ENCODE data around the gene GHDC.
"Not testable (repeated sequence)": the region's sequence is repeated elsewhere in the genome, so short reads cannot be mapped to it uniquely, and the experiment has no call there.

The GHDC gene

DNA sequence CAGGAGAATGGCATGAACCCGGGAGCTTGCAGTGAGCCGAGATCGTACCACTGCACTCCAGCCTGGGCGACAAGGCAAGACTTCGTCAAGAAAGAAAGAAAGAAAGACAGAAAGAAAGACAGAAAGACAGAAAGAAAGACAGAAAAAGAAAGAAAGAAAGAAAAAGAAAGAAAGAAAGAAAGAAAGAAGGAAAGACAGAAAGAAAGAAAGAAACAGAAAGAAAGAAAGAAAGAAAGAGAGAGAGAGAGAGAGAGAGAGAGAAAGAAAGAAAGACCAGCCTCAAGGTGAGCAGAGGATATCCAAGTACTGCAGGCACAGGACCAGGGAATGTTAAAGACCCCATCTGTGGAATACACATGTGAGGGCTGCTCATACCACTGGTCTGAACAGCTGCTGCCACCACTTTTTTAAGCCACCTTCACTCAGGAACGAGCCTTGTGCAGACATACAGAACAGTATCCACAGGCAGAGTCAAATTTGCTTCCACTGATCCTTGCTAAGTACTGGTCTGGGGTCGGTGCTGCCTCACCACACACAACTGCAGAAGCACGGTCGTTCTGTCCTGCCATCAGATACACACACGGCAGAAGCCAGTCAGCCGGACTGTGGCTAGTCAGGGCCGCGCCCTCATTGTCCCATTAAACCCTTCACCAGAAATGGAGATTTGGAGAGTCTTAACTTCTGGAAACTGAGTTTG is 47.2 kb downstream of the GHDC start:
- DNase-seq (ENCODE audit: low read depth): no peak

DNA sequence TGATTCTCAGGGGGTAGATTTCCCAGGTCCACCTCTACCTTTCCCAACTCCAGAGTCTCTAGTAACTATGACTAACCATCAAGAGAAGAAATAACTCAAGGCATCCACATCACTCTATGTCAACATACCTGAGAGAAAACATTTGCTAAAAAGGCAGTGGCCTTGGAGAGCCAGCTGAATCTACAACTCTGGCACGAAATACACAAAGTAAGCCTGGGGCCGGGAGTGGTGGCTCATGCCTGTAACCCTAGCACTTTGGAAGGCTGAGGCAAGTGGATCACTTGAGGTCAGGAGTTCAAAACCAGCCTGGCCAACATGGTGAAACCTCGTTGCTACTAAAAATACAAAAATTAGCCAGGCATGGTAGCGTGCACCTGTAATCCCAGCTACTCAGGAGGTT is 51.2 kb downstream of the GHDC start:
- not testable (repeated sequence) for DNase-seq (ENCODE audit: low read depth)

DNA sequence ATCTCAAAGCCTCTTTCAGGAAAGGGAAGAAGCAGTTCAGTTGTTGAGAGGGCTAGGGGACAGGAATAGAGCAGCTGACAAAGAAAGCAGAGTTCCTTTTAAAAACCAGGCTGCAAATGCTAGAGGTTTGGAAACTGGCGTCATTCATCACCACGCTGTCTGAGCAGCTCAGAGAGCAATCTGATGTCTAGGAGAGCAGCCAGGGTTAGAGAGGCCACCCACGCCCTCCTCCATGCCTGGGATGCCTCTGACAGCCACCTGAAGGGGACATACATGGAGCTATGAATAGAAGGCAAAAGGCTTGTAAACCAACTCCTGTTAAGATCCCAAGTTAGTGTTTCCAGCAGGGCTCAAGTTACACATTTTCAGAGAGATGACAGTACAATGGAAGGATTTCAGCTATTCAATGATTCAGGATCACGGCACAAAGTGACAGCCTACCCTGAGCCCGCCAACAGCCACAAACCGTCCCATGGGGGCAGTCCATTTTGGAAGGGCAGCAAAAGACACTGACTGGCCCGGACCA is 51.9 kb downstream of the GHDC start:
- DNase-seq (ENCODE audit: low read depth): no peak

DNA sequence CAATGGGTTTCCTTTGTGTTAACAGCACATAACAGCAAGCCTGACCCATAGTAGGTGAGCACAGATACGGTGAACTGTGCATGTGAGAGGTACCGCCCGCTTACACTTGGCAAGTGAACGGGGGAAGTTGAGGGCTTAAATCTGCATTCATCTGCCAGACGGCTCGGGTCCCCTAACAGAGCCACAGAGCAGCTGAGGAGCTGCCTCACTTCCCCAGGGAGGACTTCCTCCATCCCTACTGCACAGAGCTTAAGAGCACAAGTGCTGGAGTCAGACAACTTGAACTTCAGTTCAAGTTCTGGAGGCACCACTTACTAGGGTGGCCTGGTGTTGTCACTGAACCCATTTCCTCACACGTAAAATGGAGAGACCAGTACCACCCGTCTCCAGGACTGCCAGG is 52.9 kb downstream of the GHDC start:
- no peak for DNase-seq (ENCODE audit: low read depth)

DNA sequence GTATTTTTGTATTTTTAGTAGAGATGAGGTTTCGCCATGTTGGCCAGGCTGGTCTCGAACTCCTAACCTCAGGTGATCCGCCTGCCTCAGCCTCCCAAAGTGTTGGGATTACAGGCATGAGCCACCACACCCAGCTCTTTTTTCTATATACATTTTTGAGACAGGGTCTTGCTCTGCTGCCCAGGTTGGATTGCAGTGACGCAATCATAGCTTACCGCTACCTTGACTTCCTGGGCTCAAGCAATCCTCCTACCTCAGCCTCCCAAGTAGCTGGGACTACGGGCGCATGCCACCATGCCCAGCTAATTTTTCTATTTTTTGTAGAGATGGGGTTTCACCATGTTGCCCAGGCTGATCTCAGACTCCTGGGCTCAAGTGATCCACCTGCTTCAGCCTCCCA is 53.6 kb downstream of the GHDC start:
- DNase-seq (ENCODE audit: low read depth): not testable (repeated sequence)

All from activated T-cell treated with anti-CD3 and anti-CD28 coated beads for 1 hour (primary cell).